ENCODE results near the gene RAB9A. TPM values are rescaled to one million over a fixed set of nuclear protein-coding genes. Genes with fewer than 3 reads are reported as not detected.
"Not testable (repeated sequence)": the region's sequence is repeated elsewhere in the genome, so short reads cannot be mapped to it uniquely, and the experiment has no call there.

The RAB9A gene
- total RNA-seq, 1 experiment from 2014 or later: 25.8 TPM

- H3K4me1 ChIP-seq (ENCODE audit: insufficient read depth, low read length, poor library complexity, severe bottlenecking): no peaks in the 10 kb centered on the region
- POLR2A ChIA-PET (ENCODE audit: low non-redundant PET): no interaction called here
- no peaks in the 10 kb centered on the region for H3K9me3 ChIP-seq (ENCODE audit: low read depth, low read length, poor library complexity, severe bottlenecking)
- H3K27me3 ChIP-seq (replicated peaks; ENCODE audit: insufficient read depth, low read depth, low read length, poor library complexity): no peaks in the 10 kb centered on the region
- H3K36me3 ChIP-seq (ENCODE audit: insufficient read depth, low read length, poor library complexity, severe bottlenecking): no peaks in the 10 kb centered on the region
- DNase-seq (ENCODE audit: low spot score): no peak
- TF ChIP-seq EZH2 (IDR thresholded peaks at IDR 0.05; ENCODE audit: borderline replicate concordance, low read depth, low read length, poor library complexity, severe bottlenecking) (no peak), CTCF (conservative IDR thresholded peaks at IDR 0.05; ENCODE audit: low read depth, low read length) (no peak)
- BruUV-seq (replicated peaks): no TSS peak
- CTCF ChIA-PET: no interaction called here
- intact Hi-C loops (cut with micrococcal nuclease; ENCODE audit: unreplicated experiment): no loop called here
- no peak overlapping the region for H3K4me3 ChIP-seq (ENCODE audit: low read depth, low read length, poor library complexity, severe bottlenecking)
- no peak overlapping the region for H3K27ac ChIP-seq (ENCODE audit: low read depth, low read length, poor library complexity, severe bottlenecking)
Observed at GRCh38 chrX:13667919-13668318, 21.0 kb upstream of the RAB9A start.

- Histone ChIP-seq H3K36me3 (ENCODE audit: insufficient read depth, low read length, poor library complexity, severe bottlenecking) (no peaks in the 10 kb centered on the region), H3K4me1 (ENCODE audit: insufficient read depth, low read length, poor library complexity, severe bottlenecking) (no peaks in the 10 kb centered on the region), H3K9me3 (ENCODE audit: low read depth, low read length, poor library complexity, severe bottlenecking) (no peaks in the 10 kb centered on the region), H3K27me3 (replicated peaks; ENCODE audit: insufficient read depth, low read depth, low read length, poor library complexity) (no peaks in the 10 kb centered on the region), H3K27ac (ENCODE audit: low read depth, low read length, poor library complexity, severe bottlenecking) (no peak overlapping the region), H3K4me3 (ENCODE audit: low read depth, low read length, poor library complexity, severe bottlenecking) (no peak overlapping the region)
- ChIA-PET POLR2A (ENCODE audit: low non-redundant PET) (no interaction called here), CTCF (no interaction called here)
- intact Hi-C loops (cut with micrococcal nuclease; ENCODE audit: unreplicated experiment): no loop called here
- BruUV-seq (replicated peaks): no TSS peak
- peak; percentile 12 for DNase-seq (ENCODE audit: low spot score)
- TF ChIP-seq EZH2 (IDR thresholded peaks at IDR 0.05; ENCODE audit: borderline replicate concordance, low read depth, low read length, poor library complexity, severe bottlenecking) (no peak), CTCF (conservative IDR thresholded peaks at IDR 0.05; ENCODE audit: low read depth, low read length) (no peak)
Observed at GRCh38 chrX:13669246-13669737, 19.6 kb upstream of the RAB9A start.

DNA sequence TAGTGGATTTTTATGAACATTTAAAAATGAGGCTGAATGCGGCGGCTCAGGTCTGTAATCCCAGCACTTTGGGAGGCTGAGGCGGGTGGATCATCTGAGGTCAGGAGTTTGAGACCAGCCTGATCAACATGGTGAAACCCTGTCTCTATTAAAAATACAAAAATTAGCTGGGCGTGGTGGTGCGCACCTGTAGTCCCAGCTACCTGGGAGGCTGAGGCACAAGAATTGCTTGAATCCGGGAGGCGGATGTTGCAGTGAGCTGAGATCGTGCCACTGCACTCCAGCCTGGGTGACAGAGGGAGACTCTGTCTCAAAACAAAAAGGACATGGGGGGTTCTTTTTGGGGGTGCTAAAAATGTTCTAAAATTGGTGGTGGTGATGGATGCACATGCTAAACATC is 19.2 kb upstream of the RAB9A start:
- H3K9me3 ChIP-seq (ENCODE audit: low read depth, low read length, poor library complexity, severe bottlenecking); H3K27me3 ChIP-seq (replicated peaks; ENCODE audit: insufficient read depth, low read depth, low read length, poor library complexity); H3K4me1 ChIP-seq (ENCODE audit: insufficient read depth, low read length, poor library complexity, severe bottlenecking); DNase-seq (ENCODE audit: low spot score); CTCF ChIA-PET; POLR2A ChIA-PET (ENCODE audit: low non-redundant PET); H3K36me3 ChIP-seq (ENCODE audit: insufficient read depth, low read length, poor library complexity, severe bottlenecking); H3K4me3 ChIP-seq (ENCODE audit: low read depth, low read length, poor library complexity, severe bottlenecking); H3K27ac ChIP-seq (ENCODE audit: low read depth, low read length, poor library complexity, severe bottlenecking); intact Hi-C loops (cut with micrococcal nuclease; ENCODE audit: unreplicated experiment); BruUV-seq (replicated peaks): not testable (repeated sequence)

GRCh38 chrX:13670197-13670596 is 18.7 kb upstream of the RAB9A start:
- intact Hi-C loops (cut with micrococcal nuclease; ENCODE audit: unreplicated experiment): no loop called here
- no TSS peak for BruUV-seq (replicated peaks)

More at GRCh38 chrX:13670197-13670596, 18.7 kb upstream of the RAB9A start:
- DNase-seq (ENCODE audit: low spot score): no peak
- ChIA-PET CTCF (no interaction called here), POLR2A (ENCODE audit: low non-redundant PET) (no interaction called here)
- TF ChIP-seq CTCF (conservative IDR thresholded peaks at IDR 0.05; ENCODE audit: low read depth, low read length): no peak
- no peak for TF ChIP-seq EZH2 (IDR thresholded peaks at IDR 0.05; ENCODE audit: borderline replicate concordance, low read depth, low read length, poor library complexity, severe bottlenecking)
- Histone ChIP-seq H3K27me3 (replicated peaks; ENCODE audit: insufficient read depth, low read depth, low read length, poor library complexity) (no peaks in the 10 kb centered on the region), H3K4me3 (ENCODE audit: low read depth, low read length, poor library complexity, severe bottlenecking) (no peak overlapping the region), H3K36me3 (ENCODE audit: insufficient read depth, low read length, poor library complexity, severe bottlenecking) (no peaks in the 10 kb centered on the region), H3K9me3 (ENCODE audit: low read depth, low read length, poor library complexity, severe bottlenecking) (no peaks in the 10 kb centered on the region), H3K27ac (ENCODE audit: low read depth, low read length, poor library complexity, severe bottlenecking) (no peak overlapping the region), H3K4me1 (ENCODE audit: insufficient read depth, low read length, poor library complexity, severe bottlenecking) (no peaks in the 10 kb centered on the region)
